Measurements from ENCODE around the gene SLC29A3.
A peak's percentile ranks its signal among the peaks of the same experiment; 100 is the strongest.

The SLC29A3 gene

GRCh38 chr10:71361581-71361980 is 42.5 kb downstream of the SLC29A3 start:
- no peaks in the 10 kb centered on the region for H3K4me1 Mint-ChIP-seq (ENCODE audit: low read depth)
- H3K36me3 Mint-ChIP-seq (ENCODE audit: low read depth) = no peaks in the 10 kb centered on the region
- H3K4me3 Mint-ChIP-seq = no peak overlapping the region
- H3K27me3 Mint-ChIP-seq (ENCODE audit: low read depth) = no peaks in the 10 kb centered on the region
- H3K9me3 Mint-ChIP-seq = no peaks in the 10 kb centered on the region
- H3K27ac Mint-ChIP-seq = no peak overlapping the region
- DNase-seq (ENCODE audit: low spot score) = no peak

GRCh38 chr10:71362141-71362540 is 43.1 kb downstream of the SLC29A3 start:
- Mint-ChIP-seq H3K36me3 (ENCODE audit: low read depth) (no peaks in the 10 kb centered on the region), H3K9me3 (no peaks in the 10 kb centered on the region), H3K4me1 (ENCODE audit: low read depth) (no peaks in the 10 kb centered on the region), H3K4me3 (no peak overlapping the region), H3K27me3 (ENCODE audit: low read depth) (no peaks in the 10 kb centered on the region), H3K27ac (peak overlapping the region; percentile 12)
- DNase-seq (ENCODE audit: low spot score) = no peak

GRCh38 chr10:71363936-71364335 is 44.9 kb downstream of the SLC29A3 start:
- no peak for DNase-seq (ENCODE audit: low spot score)
- H3K27ac Mint-ChIP-seq = no peak overlapping the region
- H3K4me1 Mint-ChIP-seq (ENCODE audit: low read depth) = no peaks in the 10 kb centered on the region
- no peaks in the 10 kb centered on the region for H3K27me3 Mint-ChIP-seq (ENCODE audit: low read depth)
- H3K4me3 Mint-ChIP-seq = no peak overlapping the region
- no peaks in the 10 kb centered on the region for H3K9me3 Mint-ChIP-seq
- H3K36me3 Mint-ChIP-seq (ENCODE audit: low read depth) = no peaks in the 10 kb centered on the region

- H3K27ac Mint-ChIP-seq = no peak overlapping the region
- no peak overlapping the region for H3K4me3 Mint-ChIP-seq
- no peaks in the 10 kb centered on the region for H3K4me1 Mint-ChIP-seq (ENCODE audit: low read depth)
Observed at GRCh38 chr10:71365366-71365765, 46.3 kb downstream of the SLC29A3 start.

GRCh38 chr10:71366690-71367089 is 47.6 kb downstream of the SLC29A3 start:
- Mint-ChIP-seq H3K36me3 (ENCODE audit: low read depth) (no peaks in the 10 kb centered on the region), H3K4me1 (ENCODE audit: low read depth) (no peaks in the 10 kb centered on the region), H3K4me3 (no peak overlapping the region), H3K27ac (no peak overlapping the region), H3K27me3 (ENCODE audit: low read depth) (no peaks in the 10 kb centered on the region), H3K9me3 (no peaks in the 10 kb centered on the region)
- no peak for DNase-seq (ENCODE audit: low spot score)

More at GRCh38 chr10:71365366-71365765, 46.3 kb downstream of the SLC29A3 start:
- Mint-ChIP-seq H3K36me3 (ENCODE audit: low read depth) (no peaks in the 10 kb centered on the region), H3K9me3 (no peaks in the 10 kb centered on the region), H3K27me3 (ENCODE audit: low read depth) (no peaks in the 10 kb centered on the region)
- DNase-seq (ENCODE audit: low spot score) = no peak

GRCh38 chr10:71367271-71367670 is 48.2 kb downstream of the SLC29A3 start:
- Mint-ChIP-seq H3K27me3 (ENCODE audit: low read depth) (no peaks in the 10 kb centered on the region), H3K4me3 (no peak overlapping the region), H3K9me3 (no peaks in the 10 kb centered on the region), H3K4me1 (ENCODE audit: low read depth) (no peaks in the 10 kb centered on the region), H3K27ac (no peak overlapping the region), H3K36me3 (ENCODE audit: low read depth) (no peaks in the 10 kb centered on the region)
- no peak for DNase-seq (ENCODE audit: low spot score)

GRCh38 chr10:71368176-71368575 is 49.1 kb downstream of the SLC29A3 start:
- no peaks in the 10 kb centered on the region for H3K27me3 Mint-ChIP-seq (ENCODE audit: low read depth)

DNA sequence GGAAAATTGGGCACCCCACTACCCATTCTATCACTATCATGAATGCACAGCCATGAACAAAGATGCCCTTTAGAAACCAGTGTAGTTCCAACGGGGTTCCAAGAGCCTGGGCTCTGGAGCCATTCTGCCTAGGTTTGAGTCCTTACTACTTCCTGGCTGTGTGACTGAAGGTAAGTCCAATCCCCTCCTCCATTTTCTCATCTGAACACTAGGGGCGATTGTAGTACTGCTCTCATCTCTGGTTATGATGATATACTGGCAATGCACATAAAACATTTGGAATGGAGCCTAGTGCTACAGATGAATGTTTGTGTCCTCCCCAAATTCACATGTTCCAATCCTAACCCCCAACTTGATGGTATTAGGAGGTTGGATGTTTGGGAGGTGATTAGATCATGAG is 49.6 kb downstream of the SLC29A3 start:
- no peak for DNase-seq (ENCODE audit: low spot score)
- Mint-ChIP-seq H3K27me3 (ENCODE audit: low read depth) (no peaks in the 10 kb centered on the region), H3K4me3 (no peak overlapping the region), H3K9me3 (no peaks in the 10 kb centered on the region), H3K4me1 (ENCODE audit: low read depth) (no peaks in the 10 kb centered on the region), H3K36me3 (ENCODE audit: low read depth) (no peaks in the 10 kb centered on the region), H3K27ac (no peak overlapping the region)

More at GRCh38 chr10:71368176-71368575, 49.1 kb downstream of the SLC29A3 start:
- Mint-ChIP-seq H3K4me1 (ENCODE audit: low read depth) (no peaks in the 10 kb centered on the region), H3K36me3 (ENCODE audit: low read depth) (no peaks in the 10 kb centered on the region), H3K27ac (no peak overlapping the region), H3K9me3 (no peaks in the 10 kb centered on the region), H3K4me3 (no peak overlapping the region)
- no peak for DNase-seq (ENCODE audit: low spot score)

- Mint-ChIP-seq H3K27me3 (ENCODE audit: low read depth) (no peaks in the 10 kb centered on the region), H3K27ac (no peak overlapping the region), H3K36me3 (ENCODE audit: low read depth) (no peaks in the 10 kb centered on the region), H3K9me3 (no peaks in the 10 kb centered on the region), H3K4me3 (no peak overlapping the region), H3K4me1 (ENCODE audit: low read depth) (no peaks in the 10 kb centered on the region)
- DNase-seq (ENCODE audit: low spot score) = no peak
Observed at GRCh38 chr10:71369602-71370001, 50.5 kb downstream of the SLC29A3 start.

DNA sequence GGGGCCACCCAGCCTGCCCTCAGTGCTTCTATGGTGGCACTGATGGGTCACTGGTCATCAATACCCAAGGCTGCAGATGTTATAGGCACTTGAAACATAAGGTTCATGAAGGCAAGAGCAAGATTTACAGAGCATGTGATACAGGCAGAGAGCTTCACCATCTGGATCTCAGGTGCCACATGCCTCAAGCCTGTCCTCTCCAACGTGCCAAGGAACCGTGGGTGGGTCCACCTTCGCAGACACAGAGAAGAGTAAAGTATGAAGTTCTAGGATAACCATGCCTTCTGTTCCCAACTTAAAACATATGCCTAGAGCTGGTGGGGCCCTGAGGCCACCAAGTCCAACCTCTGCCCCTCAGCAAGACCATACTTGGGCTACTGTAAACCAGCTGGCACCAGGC is 51.0 kb downstream of the SLC29A3 start:
- no peak overlapping the region for H3K4me3 Mint-ChIP-seq
- no peaks in the 10 kb centered on the region for H3K27me3 Mint-ChIP-seq (ENCODE audit: low read depth)
- DNase-seq (ENCODE audit: low spot score) = no peak
- no peaks in the 10 kb centered on the region for H3K36me3 Mint-ChIP-seq (ENCODE audit: low read depth)
- H3K27ac Mint-ChIP-seq = no peak overlapping the region
- H3K9me3 Mint-ChIP-seq = no peaks in the 10 kb centered on the region
- no peaks in the 10 kb centered on the region for H3K4me1 Mint-ChIP-seq (ENCODE audit: low read depth)

- no peak overlapping the region for H3K4me3 Mint-ChIP-seq
- no peaks in the 10 kb centered on the region for H3K27me3 Mint-ChIP-seq (ENCODE audit: low read depth)
- no peaks in the 10 kb centered on the region for H3K9me3 Mint-ChIP-seq
- peaks cover 3% of the 10 kb centered on the region for H3K4me1 Mint-ChIP-seq (ENCODE audit: low read depth)
- no peaks in the 10 kb centered on the region for H3K36me3 Mint-ChIP-seq (ENCODE audit: low read depth)
- DNase-seq (ENCODE audit: low spot score) = no peak
- no peak overlapping the region for H3K27ac Mint-ChIP-seq
Observed at GRCh38 chr10:71371750-71372166, 52.7 kb downstream of the SLC29A3 start.

GRCh38 chr10:71372882-71373495 is 53.9 kb downstream of the SLC29A3 start:
- H3K36me3 Mint-ChIP-seq (ENCODE audit: low read depth) = no peaks in the 10 kb centered on the region
- H3K4me1 Mint-ChIP-seq (ENCODE audit: low read depth) = peaks cover 5% of the 10 kb centered on the region
- no peak overlapping the region for H3K27ac Mint-ChIP-seq
- no peaks in the 10 kb centered on the region for H3K9me3 Mint-ChIP-seq
- no peak for DNase-seq (ENCODE audit: low spot score)
- no peaks in the 10 kb centered on the region for H3K27me3 Mint-ChIP-seq (ENCODE audit: low read depth)
- H3K4me3 Mint-ChIP-seq = no peak overlapping the region

DNA sequence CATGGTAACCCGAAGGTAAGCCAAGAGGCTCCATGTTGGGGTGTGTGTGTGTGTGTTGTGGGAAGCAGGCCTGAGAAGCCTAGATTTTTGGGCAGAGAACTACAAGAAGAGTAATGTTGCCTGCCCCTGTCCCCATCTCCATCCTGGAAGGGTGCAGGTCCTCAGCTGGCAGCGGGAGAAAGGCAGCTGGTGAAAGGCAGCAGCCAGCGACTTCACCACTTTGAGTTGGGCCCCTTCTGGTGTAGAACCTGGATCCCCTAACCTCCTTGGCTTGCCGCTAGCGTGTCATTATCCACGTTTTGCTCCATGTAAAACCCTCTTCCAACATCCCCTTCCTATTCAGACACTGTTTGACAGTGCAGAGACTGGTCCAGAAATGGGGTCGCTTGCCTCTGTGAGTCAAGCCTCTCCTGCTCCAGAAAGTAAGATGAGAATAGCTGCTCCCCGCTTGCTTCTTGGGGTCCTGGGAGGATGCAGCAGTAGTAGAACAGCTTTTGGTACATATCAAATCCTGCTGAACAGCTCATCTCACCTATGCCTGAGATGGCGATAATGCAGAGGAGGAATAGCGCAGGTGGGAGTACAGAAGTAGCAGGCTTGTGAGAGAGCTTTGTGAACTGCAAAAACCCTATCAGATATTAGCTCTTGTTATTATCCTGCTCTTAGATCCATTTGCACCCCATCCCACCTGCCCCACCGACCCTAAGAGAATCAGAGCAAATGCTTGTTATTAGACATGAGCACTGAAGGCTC is 55.6 kb downstream of the SLC29A3 start:
- Mint-ChIP-seq H3K36me3 (ENCODE audit: low read depth) (no peaks in the 10 kb centered on the region), H3K9me3 (no peaks in the 10 kb centered on the region), H3K27ac (no peak overlapping the region), H3K27me3 (ENCODE audit: low read depth) (no peaks in the 10 kb centered on the region), H3K4me3 (no peak overlapping the region), H3K4me1 (ENCODE audit: low read depth) (peaks cover 5% of the 10 kb centered on the region)
- DNase-seq (ENCODE audit: low spot score) = no peak

- no peaks in the 10 kb centered on the region for H3K27me3 Mint-ChIP-seq (ENCODE audit: low read depth)
- no peak overlapping the region for H3K27ac Mint-ChIP-seq
- no peaks in the 10 kb centered on the region for H3K36me3 Mint-ChIP-seq (ENCODE audit: low read depth)
- H3K9me3 Mint-ChIP-seq = no peaks in the 10 kb centered on the region
- no peak for DNase-seq (ENCODE audit: low spot score)
- H3K4me1 Mint-ChIP-seq (ENCODE audit: low read depth) = peaks cover 5% of the 10 kb centered on the region
- H3K4me3 Mint-ChIP-seq = peak overlapping the region; percentile 66
Observed at GRCh38 chr10:71375952-71376351, 56.9 kb downstream of the SLC29A3 start.
